Measurements from ENCODE around the gene SLC35F1.
"Not testable (repeated sequence)": the region's sequence is repeated elsewhere in the genome, so short reads cannot be mapped to it uniquely, and the experiment has no call there.

The SLC35F1 gene

GRCh38 chr6:117906958-117907600 lies at the start of gene SLC35F1:
SLC35F1 (plus strand) TSS chr6:117907264.
- Histone ChIP-seq H3K36me3 (ENCODE audit: control insufficient read depth, insufficient read depth, low read length) (no peaks in the 10 kb centered on the region), H3K27ac (ENCODE audit: low read depth, low read length) (no peak within 1 kb of the TSS), H3K9ac (ENCODE audit: low read length) (no peak within 1 kb of the TSS), H3K4me1 (ENCODE audit: control insufficient read depth, insufficient read depth, low read length) (no peaks in the 10 kb centered on the region), H3K4me3 (ENCODE audit: low read length) (peak within 1 kb of the TSS; percentile 60), H3K27me3 (ENCODE audit: control insufficient read depth, insufficient read depth, low read length) (peaks cover 3% of the 10 kb centered on the region)

GRCh38 chr6:117858601-117859000 lies 48.5 kb upstream of the SLC35F1 start:
- not testable (repeated sequence) for H3K27ac ChIP-seq (ENCODE audit: low read depth, low read length); H3K9ac ChIP-seq (ENCODE audit: low read length); H3K27me3 ChIP-seq (ENCODE audit: control insufficient read depth, insufficient read depth, low read length); H3K4me1 ChIP-seq (ENCODE audit: control insufficient read depth, insufficient read depth, low read length); H3K36me3 ChIP-seq (ENCODE audit: control insufficient read depth, insufficient read depth, low read length); H3K4me3 ChIP-seq (ENCODE audit: low read length)

GRCh38 chr6:117861545-117861944 lies 45.5 kb upstream of the SLC35F1 start:
- H3K27ac ChIP-seq (ENCODE audit: low read depth, low read length) = no peak overlapping the region
- H3K27me3 ChIP-seq (ENCODE audit: control insufficient read depth, insufficient read depth, low read length) = no peaks in the 10 kb centered on the region
- no peaks in the 10 kb centered on the region for H3K36me3 ChIP-seq (ENCODE audit: control insufficient read depth, insufficient read depth, low read length)
- H3K9ac ChIP-seq (ENCODE audit: low read length) = no peak overlapping the region
- no peak overlapping the region for H3K4me3 ChIP-seq (ENCODE audit: low read length)
- H3K4me1 ChIP-seq (ENCODE audit: control insufficient read depth, insufficient read depth, low read length) = no peaks in the 10 kb centered on the region

GRCh38 chr6:117866561-117866960 lies 40.5 kb upstream of the SLC35F1 start:
- no peaks in the 10 kb centered on the region for H3K27me3 ChIP-seq (ENCODE audit: control insufficient read depth, insufficient read depth, low read length)
- H3K4me1 ChIP-seq (ENCODE audit: control insufficient read depth, insufficient read depth, low read length) = no peaks in the 10 kb centered on the region
- no peak overlapping the region for H3K4me3 ChIP-seq (ENCODE audit: low read length)
- H3K36me3 ChIP-seq (ENCODE audit: control insufficient read depth, insufficient read depth, low read length) = no peaks in the 10 kb centered on the region
- H3K27ac ChIP-seq (ENCODE audit: low read depth, low read length) = no peak overlapping the region
- no peak overlapping the region for H3K9ac ChIP-seq (ENCODE audit: low read length)

- H3K4me3 ChIP-seq (ENCODE audit: low read length) = no peak overlapping the region
- H3K27me3 ChIP-seq (ENCODE audit: control insufficient read depth, insufficient read depth, low read length) = no peaks in the 10 kb centered on the region
- H3K27ac ChIP-seq (ENCODE audit: low read depth, low read length) = no peak overlapping the region
- no peaks in the 10 kb centered on the region for H3K36me3 ChIP-seq (ENCODE audit: control insufficient read depth, insufficient read depth, low read length)
- no peaks in the 10 kb centered on the region for H3K4me1 ChIP-seq (ENCODE audit: control insufficient read depth, insufficient read depth, low read length)
- no peak overlapping the region for H3K9ac ChIP-seq (ENCODE audit: low read length)
These were observed 36.4 kb upstream of the SLC35F1 start for GRCh38 chr6:117870486-117871242.

- no peaks in the 10 kb centered on the region for H3K36me3 ChIP-seq (ENCODE audit: control insufficient read depth, insufficient read depth, low read length)
- H3K27ac ChIP-seq (ENCODE audit: low read depth, low read length) = no peak overlapping the region
- no peaks in the 10 kb centered on the region for H3K27me3 ChIP-seq (ENCODE audit: control insufficient read depth, insufficient read depth, low read length)
- H3K4me3 ChIP-seq (ENCODE audit: low read length) = no peak overlapping the region
- no peak overlapping the region for H3K9ac ChIP-seq (ENCODE audit: low read length)
- no peaks in the 10 kb centered on the region for H3K4me1 ChIP-seq (ENCODE audit: control insufficient read depth, insufficient read depth, low read length)
These were observed 26.2 kb upstream of the SLC35F1 start for GRCh38 chr6:117880824-117881223.

GRCh38 chr6:117890172-117890571 lies 16.9 kb upstream of the SLC35F1 start:
- H3K4me3 ChIP-seq (ENCODE audit: low read length) = no peak overlapping the region
- H3K4me1 ChIP-seq (ENCODE audit: control insufficient read depth, insufficient read depth, low read length) = no peaks in the 10 kb centered on the region
- no peaks in the 10 kb centered on the region for H3K27me3 ChIP-seq (ENCODE audit: control insufficient read depth, insufficient read depth, low read length)
- H3K9ac ChIP-seq (ENCODE audit: low read length) = no peak overlapping the region
- no peaks in the 10 kb centered on the region for H3K36me3 ChIP-seq (ENCODE audit: control insufficient read depth, insufficient read depth, low read length)
- no peak overlapping the region for H3K27ac ChIP-seq (ENCODE audit: low read depth, low read length)

- Histone ChIP-seq H3K4me3 (ENCODE audit: low read length) (peak overlapping the region; percentile 60), H3K27me3 (ENCODE audit: control insufficient read depth, insufficient read depth, low read length) (peaks cover 3% of the 10 kb centered on the region), H3K36me3 (ENCODE audit: control insufficient read depth, insufficient read depth, low read length) (no peaks in the 10 kb centered on the region), H3K9ac (ENCODE audit: low read length) (no peak overlapping the region), H3K4me1 (ENCODE audit: control insufficient read depth, insufficient read depth, low read length) (no peaks in the 10 kb centered on the region), H3K27ac (ENCODE audit: low read depth, low read length) (no peak overlapping the region)
These were observed 532 bp upstream of the SLC35F1 start for GRCh38 chr6:117906507-117906957.

GRCh38 chr6:117907601-117908245 lies 659 bp downstream of the SLC35F1 start:
- H3K4me3 ChIP-seq (ENCODE audit: low read length) = peak overlapping the region; percentile 57
- H3K36me3 ChIP-seq (ENCODE audit: control insufficient read depth, insufficient read depth, low read length) = no peaks in the 10 kb centered on the region
- H3K27ac ChIP-seq (ENCODE audit: low read depth, low read length) = no peak overlapping the region
- H3K4me1 ChIP-seq (ENCODE audit: control insufficient read depth, insufficient read depth, low read length) = no peaks in the 10 kb centered on the region
- no peak overlapping the region for H3K9ac ChIP-seq (ENCODE audit: low read length)
- peaks cover 3% of the 10 kb centered on the region for H3K27me3 ChIP-seq (ENCODE audit: control insufficient read depth, insufficient read depth, low read length)

- Histone ChIP-seq H3K36me3 (ENCODE audit: control insufficient read depth, insufficient read depth, low read length) (no peaks in the 10 kb centered on the region), H3K9ac (ENCODE audit: low read length) (no peak overlapping the region), H3K4me3 (ENCODE audit: low read length) (peak overlapping the region; percentile 37), H3K4me1 (ENCODE audit: control insufficient read depth, insufficient read depth, low read length) (no peaks in the 10 kb centered on the region), H3K27me3 (ENCODE audit: control insufficient read depth, insufficient read depth, low read length) (peaks cover 3% of the 10 kb centered on the region), H3K27ac (ENCODE audit: low read depth, low read length) (no peak overlapping the region)
These were observed 1.4 kb downstream of the SLC35F1 start for GRCh38 chr6:117908246-117909068.

GRCh38 chr6:117909638-117910037 lies 2.6 kb downstream of the SLC35F1 start:
- Histone ChIP-seq H3K4me1 (ENCODE audit: control insufficient read depth, insufficient read depth, low read length) (no peaks in the 10 kb centered on the region), H3K4me3 (ENCODE audit: low read length) (no peak overlapping the region), H3K36me3 (ENCODE audit: control insufficient read depth, insufficient read depth, low read length) (no peaks in the 10 kb centered on the region), H3K9ac (ENCODE audit: low read length) (no peak overlapping the region), H3K27ac (ENCODE audit: low read depth, low read length) (no peak overlapping the region), H3K27me3 (ENCODE audit: control insufficient read depth, insufficient read depth, low read length) (peaks cover 3% of the 10 kb centered on the region)

- Histone ChIP-seq H3K27ac (ENCODE audit: low read depth, low read length) (no peak overlapping the region), H3K9ac (ENCODE audit: low read length) (no peak overlapping the region), H3K4me1 (ENCODE audit: control insufficient read depth, insufficient read depth, low read length) (no peaks in the 10 kb centered on the region), H3K36me3 (ENCODE audit: control insufficient read depth, insufficient read depth, low read length) (no peaks in the 10 kb centered on the region), H3K4me3 (ENCODE audit: low read length) (no peak overlapping the region), H3K27me3 (ENCODE audit: control insufficient read depth, insufficient read depth, low read length) (peaks cover 3% of the 10 kb centered on the region)
These were observed 3.5 kb downstream of the SLC35F1 start for GRCh38 chr6:117910549-117910948.
